CD8-positive, alpha-beta memory T cell (primary cell): ENCODE data around the gene CLDN18. TPM values are rescaled to one million over a fixed set of nuclear protein-coding genes. Genes with fewer than 3 reads are reported as not detected.

Experiments
- CTCF ChIA-PET: fragments of 350-600 bp; sonication (Branson Sonifier 250); formaldehyde crosslinking; loops from one replicate; lab custom pipeline; 2021; ENCODE audit warnings: antibody characterized with exemption; lab: Charles Lee
- POLR2A ChIA-PET: fragments of 350-600 bp; sonication (Branson Sonifier 250); formaldehyde crosslinking; loops from one replicate; lab custom pipeline; 2021; ENCODE audit warnings: antibody characterized with exemption; lab: Charles Lee
- DNase-seq, 5 donors: peaks; one replicate each; pipeline versions ENCODE4 v3.0.0 to v3.0.0-alpha.2; 2020 to 2022; ENCODE audit warnings: mixed read lengths in 1 of 5
- H3K27ac ChIP-seq: one replicate; pipeline ENCODE4 v1.7.0; 2013; ENCODE audit warnings: low read depth, mild to moderate bottlenecking, low read length, moderate library complexity
- H3K27me3 ChIP-seq: 2 replicates; pipeline ENCODE4 v1.7.0; 2013; ENCODE audit warnings: low read length, mild to moderate bottlenecking; ENCODE audit not compliant: insufficient read depth, poor library complexity, severe bottlenecking
- H3K36me3 ChIP-seq: 2 replicates; pipeline ENCODE4 v1.7.0; 2013; ENCODE audit warnings: mild to moderate bottlenecking, low read length, moderate library complexity; ENCODE audit not compliant: insufficient read depth
- H3K4me1 ChIP-seq: 2 replicates; pipeline ENCODE4 v1.7.0; 2013; ENCODE audit warnings: mild to moderate bottlenecking, low read length, moderate library complexity; ENCODE audit not compliant: insufficient read depth
- H3K4me3 ChIP-seq: 2 replicates; pipeline ENCODE4 v1.7.0; 2013; ENCODE audit warnings: mild to moderate bottlenecking, low read length
- H3K9me3 ChIP-seq: 2 replicates; pipeline ENCODE4 v1.7.0; 2013; ENCODE audit warnings: mild to moderate bottlenecking, low read length
- H3K27ac Mint-ChIP-seq, 8 donors: one replicate each; pipeline ENCODE4 v1.8.0; 2020 to 2021; ENCODE audit warnings: mixed read lengths in 8 of 8, mild to moderate bottlenecking in 6 of 8, inconsistent platforms in 3 of 8, moderate library complexity in 3 of 8
- H3K27me3 Mint-ChIP-seq, 2 donors: one replicate each; pipeline ENCODE4 v1.8.0; 2020 to 2021; ENCODE audit warnings: mixed read lengths in 2 of 2, mild to moderate bottlenecking in 1 of 2, moderate library complexity in 1 of 2
- H3K36me3 Mint-ChIP-seq, 3 donors: one replicate each; pipeline ENCODE4 v1.8.0; 2020 to 2021; ENCODE audit warnings: mixed read lengths in 3 of 3, inconsistent platforms in 1 of 3, mild to moderate bottlenecking in 1 of 3
- H3K4me1 Mint-ChIP-seq, 3 donors: one replicate each; pipeline ENCODE4 v1.8.0; 2020 to 2021; ENCODE audit warnings: mixed read lengths in 3 of 3, inconsistent platforms in 1 of 3, mild to moderate bottlenecking in 1 of 3
- H3K4me3 Mint-ChIP-seq, 7 donors: one replicate each; pipeline ENCODE4 v1.8.0; 2020 to 2021; ENCODE audit warnings: mixed read lengths in 7 of 7, mild to moderate bottlenecking in 6 of 7, moderate library complexity in 4 of 7, inconsistent platforms in 2 of 7
- H3K9me3 Mint-ChIP-seq, 5 donors: one replicate each; pipeline ENCODE4 v1.8.0; 2020 to 2022; ENCODE audit warnings: mixed read lengths in 5 of 5, mild to moderate bottlenecking in 3 of 5, moderate library complexity in 2 of 5, inconsistent platforms in 1 of 5
- polyA plus RNA-seq: library from polyadenylated mRNA; unstranded; fragments of 300-500 nt; fragmentation: Illumina TruSeq; gene quantifications from one replicate; pipeline ENCODE4 v1.2.3, GENCODE V29; 2021
- total RNA-seq, 2 experiments: library from RNA; stranded (reverse); gene quantifications; one replicate each; pipeline ENCODE4 v1.2.3, GENCODE V29; 2021

Gene CLDN18
- total and polyA plus RNA-seq, 3 experiments from 2014 or later, result not detected

DNA sequence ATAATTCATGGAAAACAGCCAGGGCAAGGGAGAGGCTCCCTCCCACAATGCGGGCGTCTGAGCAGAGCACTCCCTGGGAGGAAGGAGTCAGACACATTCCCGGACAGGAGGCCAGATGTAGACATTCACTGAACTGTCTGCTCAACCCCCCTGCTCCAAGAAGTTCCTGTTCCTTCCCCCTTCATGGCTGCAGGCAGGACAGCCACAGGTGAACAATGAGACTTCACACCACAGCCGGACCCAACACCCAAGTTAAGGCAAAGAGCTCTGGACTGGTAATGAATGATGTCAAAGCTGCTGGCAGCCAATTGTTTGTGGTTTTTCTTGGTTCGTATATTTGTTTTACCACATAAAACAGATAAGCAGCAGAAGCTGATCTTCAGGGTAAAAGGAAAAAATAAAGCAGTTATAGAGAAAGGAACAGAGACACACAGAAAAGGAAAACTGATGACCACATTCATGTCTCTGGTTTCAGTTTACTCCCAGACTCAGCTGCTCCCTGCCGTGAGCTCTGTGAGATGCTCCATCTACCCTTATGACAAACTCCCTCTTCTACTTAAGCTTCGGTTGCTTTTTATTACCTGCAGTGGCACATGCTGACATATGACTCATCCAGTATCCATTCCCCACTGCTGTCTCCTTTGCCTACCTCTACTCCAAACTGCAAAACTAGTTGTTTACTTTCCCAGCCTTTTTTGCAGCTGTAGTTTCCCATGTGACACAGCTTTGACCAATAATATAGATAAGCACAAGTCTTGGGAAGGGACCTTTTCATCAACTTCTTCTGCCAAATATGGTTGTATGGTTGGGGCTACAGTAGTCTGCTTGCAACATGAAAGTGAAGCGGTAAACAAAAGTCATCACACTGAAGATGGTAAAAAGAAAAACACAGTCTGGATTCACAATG, 72.4 kb downstream of the CLDN18 start:
- Mint-ChIP-seq H3K36me3 (no peaks in the 10 kb centered on the region), H3K4me3 (peak overlapping the region in 6 of 7 donors; percentile 21 to 57 (median 43)), H3K27me3 (peaks cover 6 to 9% of the 10 kb centered on the region in 2 donors), H3K9me3 (no peaks in the 10 kb centered on the region), H3K4me1 (peaks cover 14 to 25% (median 24%) of the 10 kb centered on the region in 3 donors), H3K27ac (peak overlapping the region in 4 of 8 donors; percentile 2 to 74 (median 43))
- Histone ChIP-seq H3K27ac (no peak overlapping the region), H3K9me3 (no peaks in the 10 kb centered on the region), H3K36me3 (no peaks in the 10 kb centered on the region), H3K4me3 (no peak overlapping the region), H3K4me1 (no peaks in the 10 kb centered on the region), H3K27me3 (no peaks in the 10 kb centered on the region)
- CTCF ChIA-PET, result interaction anchor here (0.7 to 0.9 kb wide), 2 partner anchors 16 to 36 kb away, joined by 3 read pairs; no protein-coding TSS in a partner anchor
- POLR2A ChIA-PET, result interaction anchor here (0.6 kb wide), 1 partner anchor 17 kb away, joined by 3 read pairs; no protein-coding TSS in a partner anchor
- peak in 1 of 5 donors; percentile 14 for DNase-seq

GRCh38 chr3:138082992-138083386, 73.0 kb downstream of the CLDN18 start:
- Histone ChIP-seq H3K4me3 (no peak overlapping the region), H3K27ac (no peak overlapping the region), H3K36me3 (no peaks in the 10 kb centered on the region), H3K4me1 (no peaks in the 10 kb centered on the region), H3K9me3 (no peaks in the 10 kb centered on the region), H3K27me3 (no peaks in the 10 kb centered on the region)
- ChIA-PET CTCF (interaction anchor here (0.9 to 1.4 kb wide), 3 partner anchors 10 to 19 kb away, joined by 3 read pairs; no protein-coding TSS in a partner anchor), POLR2A (no interaction called here)
- H3K27me3 Mint-ChIP-seq, result peaks cover 6 to 12% of the 10 kb centered on the region in 2 donors
- H3K9me3 Mint-ChIP-seq, result no peaks in the 10 kb centered on the region
- peak overlapping the region in 4 of 7 donors; percentile 25 to 57 (median 50) for H3K4me3 Mint-ChIP-seq
- peaks cover 14 to 25% (median 24%) of the 10 kb centered on the region in 3 donors for H3K4me1 Mint-ChIP-seq
- peak overlapping the region in 4 of 8 donors; percentile 2 to 71 (median 52) for H3K27ac Mint-ChIP-seq
- DNase-seq, result no peak
- no peaks in the 10 kb centered on the region for H3K36me3 Mint-ChIP-seq

Other genes starting within 250 kb of the CLDN18 start
- not detected for gene SOX14, start 245.8 kb upstream of the CLDN18 start, total RNA-seq
- not detected for gene SOX14, start 245.8 kb upstream of the CLDN18 start, polyA plus RNA-seq
- under 1 TPM in 1 of 2 experiments, not detected in 1; 0.20 TPM for gene DZIP1L, start 105.4 kb downstream of the CLDN18 start, total RNA-seq
- not detected for gene DZIP1L, start 105.4 kb downstream of the CLDN18 start, polyA plus RNA-seq
- not detected for gene A4GNT, start 122.2 kb downstream of the CLDN18 start, total RNA-seq
- not detected for gene A4GNT, start 122.2 kb downstream of the CLDN18 start, polyA plus RNA-seq
- gene DBR1, start 164.8 kb downstream of the CLDN18 start, total RNA-seq, result 10 to 100 TPM; 25.6 to 29.0 TPM
- gene DBR1, start 164.8 kb downstream of the CLDN18 start, polyA plus RNA-seq, result 15.0 TPM
- 10 to 100 TPM; 43.6 to 47.7 TPM for gene ARMC8, start 177.1 kb downstream of the CLDN18 start, total RNA-seq
- 54.4 TPM for gene ARMC8, start 177.1 kb downstream of the CLDN18 start, polyA plus RNA-seq